HG03520 (cell line): ENCODE data around the gene MAN2B1.
"Not testable (repeated sequence)": the region's sequence is repeated elsewhere in the genome, so short reads cannot be mapped to it uniquely, and the experiment has no call there.

Experiments
- ATAC-seq: cut with Tn5 transposase; IDR thresholded peaks from one replicate; pipeline ENCODE4 v1.9.1; 2021; ENCODE audit warnings: mild to moderate bottlenecking, moderate library complexity; ENCODE audit not compliant: unreplicated experiment

Gene MAN2B1

GRCh38 chr19:12664406-12665280 is 1.9 kb downstream of the MAN2B1 start:
- ATAC-seq: no peak

DNA sequence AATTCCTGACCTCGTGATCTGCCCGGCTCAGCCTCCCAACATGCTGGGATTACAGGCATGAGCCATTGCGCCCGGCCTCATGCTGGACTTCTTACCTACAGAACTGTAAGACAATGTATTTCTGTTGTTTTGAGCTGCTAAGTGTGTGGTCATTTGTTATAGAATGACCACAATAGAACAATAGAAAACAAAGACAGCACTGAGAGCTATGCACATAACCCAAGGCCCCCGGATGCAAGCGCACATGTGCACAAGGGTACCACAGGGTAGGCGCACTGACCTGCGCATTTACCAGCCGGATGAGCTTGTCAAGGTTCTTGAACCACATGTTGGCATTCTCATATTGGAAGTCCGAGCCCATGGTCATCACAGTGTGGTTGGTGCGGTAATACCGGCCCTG is 5.6 kb downstream of the MAN2B1 start:
- ATAC-seq: no peak

DNA sequence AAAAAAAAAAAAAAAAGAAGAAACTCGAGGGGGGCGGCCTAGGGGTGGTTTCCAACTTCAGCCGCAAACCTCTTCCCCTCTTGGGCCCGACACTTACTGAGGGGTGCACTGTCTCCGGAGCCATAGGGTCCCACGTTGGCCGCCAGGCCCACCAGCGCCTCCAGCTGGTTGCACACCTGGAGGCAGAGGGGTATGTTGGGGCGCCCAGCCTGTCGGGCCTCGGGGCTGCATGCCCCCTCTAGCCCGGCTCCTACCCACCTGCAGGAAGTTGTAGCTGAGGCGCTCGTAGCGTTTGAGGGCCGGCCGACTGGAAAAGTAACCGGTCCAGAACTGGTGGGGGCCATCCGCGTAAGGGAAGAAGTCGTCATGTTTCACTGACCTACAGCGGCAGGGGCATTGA is 8.6 kb downstream of the MAN2B1 start:
- no peak for ATAC-seq

DNA sequence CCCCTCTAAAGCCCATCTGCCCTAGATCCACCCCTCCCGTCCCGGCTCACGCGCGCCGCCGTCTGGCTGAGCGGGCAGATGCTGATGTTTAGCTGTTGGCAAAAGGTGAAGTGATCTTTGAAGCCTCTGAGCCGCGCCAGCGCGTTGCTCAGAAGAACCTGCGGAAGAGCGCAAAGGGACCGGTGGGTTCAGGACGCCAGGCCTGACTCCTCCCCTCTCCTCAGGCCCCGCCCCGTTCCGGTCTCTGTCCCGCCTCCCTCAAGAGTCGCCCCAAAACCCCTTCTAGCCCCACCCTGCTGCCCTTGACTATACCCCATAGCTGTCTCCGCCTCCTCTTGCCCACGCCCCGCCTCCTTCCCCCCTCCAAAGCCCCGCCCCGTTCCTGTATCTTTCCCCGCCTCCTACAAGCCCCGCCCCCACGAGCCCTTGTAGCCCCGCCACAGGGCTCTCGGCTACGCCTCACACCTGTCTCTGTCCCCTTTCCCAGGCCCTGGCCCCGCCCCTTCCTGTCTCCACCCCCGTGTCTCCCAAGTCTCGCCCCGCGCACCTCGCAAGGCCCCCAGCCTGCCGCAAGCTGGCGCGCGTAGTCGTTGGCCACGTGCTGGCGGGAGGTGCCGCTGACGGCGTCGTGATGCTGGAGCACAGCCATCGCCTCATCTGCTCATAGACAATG is 9.5 kb downstream of the MAN2B1 start:
- no peak for ATAC-seq

DNA sequence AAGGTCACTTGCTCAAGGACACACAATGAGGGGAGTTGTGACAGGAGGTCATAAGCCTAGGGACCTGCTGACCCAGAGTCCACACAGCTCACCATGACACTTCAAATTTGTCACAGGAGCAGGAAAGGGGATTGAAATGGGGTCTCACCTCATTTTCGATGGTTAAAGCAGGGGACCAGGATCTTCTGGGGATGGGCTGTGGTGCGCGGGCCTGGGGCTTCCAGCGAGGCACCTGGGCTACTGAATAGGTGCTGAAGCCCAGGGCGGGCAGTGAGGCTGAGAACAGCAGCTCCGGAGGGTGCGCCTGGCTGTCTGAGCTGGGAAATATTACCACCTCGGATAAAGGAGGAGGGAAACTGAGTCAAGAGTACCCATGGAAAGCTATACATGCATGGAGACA is 11.0 kb downstream of the MAN2B1 start:
- ATAC-seq: no peak

DNA sequence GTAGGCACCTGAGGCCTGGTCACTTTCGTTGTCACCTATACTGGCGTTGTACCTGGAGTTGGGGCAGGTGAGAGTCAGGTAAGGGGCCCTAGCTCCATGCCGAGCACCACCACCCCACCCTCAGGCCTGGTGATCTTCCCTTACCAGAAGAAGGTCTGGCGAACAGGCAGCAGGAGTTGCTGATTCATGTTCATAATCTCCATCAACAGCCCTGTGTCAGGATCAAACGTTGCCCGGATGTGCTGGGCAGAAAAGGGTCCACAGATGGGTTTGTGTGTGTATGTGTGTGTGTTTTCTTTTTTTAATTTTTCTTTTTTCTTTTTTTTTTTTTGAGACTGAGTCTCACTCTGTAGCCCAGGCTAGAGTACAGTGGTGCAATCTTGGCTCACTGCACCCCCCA is 14.3 kb downstream of the MAN2B1 start:
- no peak for ATAC-seq

GRCh38 chr19:12649941-12650340 is 16.6 kb downstream of the MAN2B1 start:
- no peak for ATAC-seq

DNA sequence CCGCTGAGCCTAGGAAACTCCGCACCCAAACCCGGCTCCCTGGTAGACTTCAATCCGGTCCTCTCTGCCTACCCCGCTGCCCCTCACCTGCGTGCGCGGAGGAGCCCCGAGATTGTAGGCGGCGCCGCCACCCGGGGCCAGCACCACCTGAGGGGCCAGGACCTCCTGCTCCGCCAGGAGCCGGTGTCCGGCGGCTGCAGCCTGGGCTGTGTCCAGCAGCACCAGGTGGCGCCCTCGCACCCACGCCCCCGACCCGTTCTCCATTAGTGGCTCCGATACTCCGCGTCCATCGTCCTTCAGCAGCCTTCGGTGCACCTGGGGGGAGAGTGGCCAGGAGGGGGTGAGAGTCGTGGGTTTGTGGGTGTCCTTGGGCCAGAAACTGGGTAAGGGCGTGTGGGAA is 18.5 kb downstream of the MAN2B1 start:
- ATAC-seq: no peak

DNA sequence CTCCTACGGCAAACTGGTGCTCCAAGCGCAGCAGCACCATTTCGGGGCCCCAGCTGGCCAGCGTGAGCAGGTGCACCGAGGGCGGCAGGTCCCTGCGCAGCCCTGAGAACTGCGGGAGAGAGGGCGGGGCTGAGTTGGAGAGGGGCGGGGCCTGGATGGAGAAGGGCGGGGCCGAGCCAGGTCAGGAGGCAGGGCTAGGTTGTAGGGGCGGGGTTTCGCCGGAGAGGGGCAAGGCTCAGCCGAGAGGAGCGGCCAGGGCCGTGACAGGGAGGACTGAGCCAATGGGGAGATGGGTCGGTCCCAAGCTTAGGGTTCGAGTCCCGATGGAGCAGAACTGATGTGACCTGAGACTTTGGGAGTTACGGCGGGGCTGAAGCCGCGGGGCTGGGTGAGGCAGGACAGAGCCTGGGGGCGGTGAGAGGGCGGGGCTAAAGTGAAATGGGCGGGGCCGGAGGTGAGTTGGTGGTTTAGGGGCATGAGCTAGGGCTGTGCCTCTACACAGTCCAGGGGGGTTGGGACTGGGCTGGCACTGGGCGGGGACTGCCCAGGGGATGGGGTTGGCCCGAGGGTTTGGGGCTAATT is 19.0 kb downstream of the MAN2B1 start:
- ATAC-seq: no peak

DNA sequence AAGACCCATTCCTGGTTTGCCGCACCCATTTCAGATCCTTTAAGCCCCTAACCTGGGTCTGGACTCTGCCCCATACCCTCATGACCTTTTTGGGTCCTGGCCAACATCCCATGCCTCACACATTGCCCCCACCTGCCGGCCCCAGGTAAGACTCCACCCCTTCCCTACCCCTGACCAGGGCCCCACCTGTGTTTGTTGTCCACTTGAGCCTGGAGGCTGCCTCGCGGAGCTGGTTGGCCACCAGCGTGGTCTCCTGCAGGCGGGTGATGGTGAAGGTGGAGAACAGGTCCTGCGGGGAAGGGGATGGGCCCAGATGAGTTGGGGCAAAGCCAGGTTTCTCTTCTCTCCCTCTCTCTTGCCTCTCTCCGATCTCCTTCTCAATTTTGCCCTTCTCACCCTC is 19.5 kb downstream of the MAN2B1 start:
- no peak for ATAC-seq

GRCh38 chr19:12646551-12646950 is 20.0 kb downstream of the MAN2B1 start:
- ATAC-seq: no peak

- ATAC-seq: not testable (repeated sequence)
Measured at GRCh38 chr19:12643716-12644115, 22.8 kb downstream of the MAN2B1 start.

- no peak for ATAC-seq
Measured at GRCh38 chr19:12642506-12642905, 24.0 kb downstream of the MAN2B1 start.

GRCh38 chr19:12641456-12641855 is 25.1 kb downstream of the MAN2B1 start:
- ATAC-seq: no peak

DNA sequence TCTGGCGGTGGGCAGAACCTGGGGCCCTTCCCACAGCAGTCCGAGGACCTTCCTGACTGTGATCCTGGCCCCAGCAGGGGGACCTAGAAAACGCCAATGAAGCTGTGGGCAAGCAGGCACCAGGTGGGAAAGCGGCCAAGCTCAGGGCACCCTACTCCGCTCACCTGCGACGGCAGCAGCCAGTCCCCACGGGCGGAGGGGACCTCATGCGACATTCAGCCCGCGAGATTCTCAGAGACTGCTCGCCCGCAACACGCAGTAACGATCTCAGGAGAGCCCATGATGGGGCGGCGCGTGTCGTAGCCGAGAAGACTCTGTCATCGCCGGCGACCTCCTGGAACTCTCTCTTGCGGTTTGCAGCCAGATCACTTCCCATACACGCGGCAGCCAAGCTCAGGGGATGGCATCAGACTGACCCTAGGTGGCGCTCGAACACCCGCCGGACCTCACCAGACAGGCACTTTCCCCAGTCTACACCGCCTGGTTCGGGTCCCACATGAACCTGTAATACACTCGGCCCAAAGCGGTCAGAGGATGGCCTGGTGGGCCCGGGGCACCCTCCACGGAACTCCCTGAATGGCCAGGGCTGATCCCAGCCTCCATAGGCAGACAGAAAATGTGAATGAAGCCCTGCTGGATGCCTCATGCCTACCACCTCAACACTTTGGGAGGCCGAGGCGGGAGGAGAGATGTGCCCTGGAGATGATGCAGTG is 26.5 kb downstream of the MAN2B1 start:
- ATAC-seq: no peak

- ATAC-seq: no peak
Measured at GRCh38 chr19:12638611-12639182, 27.8 kb downstream of the MAN2B1 start.

DNA sequence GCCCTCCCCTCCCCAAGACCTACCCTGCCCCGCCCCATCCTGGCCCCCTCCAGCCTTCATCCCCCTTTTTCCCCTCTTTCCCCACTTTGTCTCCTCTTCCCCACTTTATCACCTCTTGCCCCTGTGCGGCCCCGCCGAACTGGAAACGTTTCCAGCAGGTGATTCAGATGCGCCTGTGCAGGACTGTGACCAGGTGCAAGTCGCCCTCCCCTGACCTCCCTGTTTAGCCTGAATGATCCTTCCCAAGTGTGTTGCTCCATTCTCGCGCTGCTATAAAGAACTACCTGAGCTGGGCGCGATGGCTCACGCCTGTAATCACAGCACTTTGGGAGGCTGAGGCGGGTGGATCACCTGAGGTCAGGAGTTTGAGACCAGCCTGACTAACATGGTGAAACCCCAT is 29.9 kb downstream of the MAN2B1 start:
- no peak for ATAC-seq

DNA sequence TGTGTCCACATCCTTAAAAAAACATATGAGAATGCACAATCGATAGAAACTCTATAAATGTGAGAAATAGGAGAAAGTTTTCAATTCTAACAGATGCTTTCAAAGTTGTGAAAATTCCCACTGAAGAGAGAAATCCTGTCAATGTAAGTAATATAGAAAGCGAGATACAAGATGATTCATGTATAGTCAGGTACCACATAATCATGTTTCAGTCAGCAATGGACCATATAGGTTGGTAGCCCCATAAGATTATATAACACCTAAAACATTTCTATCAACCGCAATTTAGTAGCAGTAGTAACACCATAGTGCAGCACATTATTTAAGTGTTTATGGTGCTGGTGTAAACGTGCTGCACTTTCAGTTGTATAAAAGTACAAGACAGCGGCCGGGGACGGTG is 37.3 kb downstream of the MAN2B1 start:
- ATAC-seq: no peak

DNA sequence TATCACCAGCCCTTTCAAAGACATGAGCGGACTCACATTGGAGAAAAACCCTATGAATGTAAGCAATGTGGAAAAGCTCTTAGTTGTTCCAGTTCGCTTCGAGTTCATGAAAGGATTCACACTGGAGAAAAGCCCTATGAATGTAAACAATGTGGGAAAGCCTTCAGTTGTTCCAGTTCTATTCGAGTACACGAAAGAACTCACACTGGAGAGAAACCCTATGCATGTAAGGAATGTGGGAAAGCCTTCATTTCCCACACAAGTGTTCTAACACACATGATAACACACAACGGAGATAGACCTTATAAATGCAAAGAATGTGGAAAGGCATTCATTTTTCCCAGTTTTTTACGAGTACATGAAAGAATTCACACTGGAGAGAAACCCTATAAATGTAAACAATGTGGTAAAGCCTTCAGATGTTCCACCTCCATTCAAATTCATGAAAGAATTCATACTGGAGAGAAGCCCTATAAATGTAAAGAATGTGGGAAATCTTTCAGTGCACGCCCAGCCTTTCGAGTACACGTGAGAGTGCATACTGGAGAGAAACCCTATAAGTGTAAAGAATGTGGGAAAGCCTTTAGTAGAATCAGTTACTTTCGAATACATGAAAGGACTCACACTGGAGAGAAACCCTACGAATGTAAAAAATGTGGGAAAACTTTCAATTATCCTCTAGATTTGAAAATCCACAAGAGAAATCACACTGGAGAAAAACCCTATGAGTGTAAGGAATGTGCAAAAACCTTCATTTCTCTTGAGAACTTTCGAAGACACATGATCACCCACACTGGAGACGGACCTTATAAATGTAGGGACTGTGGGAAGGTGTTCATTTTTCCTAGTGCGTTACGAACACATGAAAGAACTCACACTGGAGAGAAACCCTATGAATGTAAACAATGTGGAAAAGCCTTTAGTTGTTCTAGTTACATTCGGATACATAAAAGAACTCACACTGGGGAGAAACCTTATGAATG is 38.2 kb downstream of the MAN2B1 start:
- ATAC-seq: no peak

- no peak for ATAC-seq
Measured at GRCh38 chr19:12626958-12627357, 39.6 kb downstream of the MAN2B1 start.
